Astrocyte of the spinal cord (primary cell): ENCODE measurements around the gene BARX2.
A peak's percentile ranks its signal among the peaks of the same experiment; 100 is the strongest.

Source experiments
- DNase-seq: peaks from one replicate; pipeline ENCODE4 v3.0.0; 2011; ENCODE audit warnings: low read depth, low spot score
- H3K4me3 ChIP-seq: 2 replicates; pipeline ENCODE4 v1.5.1; 2011; ENCODE audit warnings: low read depth, mild to moderate bottlenecking, low read length, moderate library complexity
- in situ Hi-C: cut with HindIII; loops from 2 replicates; pipeline ENCODE4 v1.10.0; 2017; ENCODE audit warnings: low sequenced_read_pairs
- TF ChIP-seq, protein P1 (sequence below): IDR thresholded peaks from 2 replicates; pipeline ENCODE4 v1.5.1; 2012; ENCODE audit warnings: low read depth, mild to moderate bottlenecking, low read length, inconsistent platforms

Gene BARX2

DNA sequence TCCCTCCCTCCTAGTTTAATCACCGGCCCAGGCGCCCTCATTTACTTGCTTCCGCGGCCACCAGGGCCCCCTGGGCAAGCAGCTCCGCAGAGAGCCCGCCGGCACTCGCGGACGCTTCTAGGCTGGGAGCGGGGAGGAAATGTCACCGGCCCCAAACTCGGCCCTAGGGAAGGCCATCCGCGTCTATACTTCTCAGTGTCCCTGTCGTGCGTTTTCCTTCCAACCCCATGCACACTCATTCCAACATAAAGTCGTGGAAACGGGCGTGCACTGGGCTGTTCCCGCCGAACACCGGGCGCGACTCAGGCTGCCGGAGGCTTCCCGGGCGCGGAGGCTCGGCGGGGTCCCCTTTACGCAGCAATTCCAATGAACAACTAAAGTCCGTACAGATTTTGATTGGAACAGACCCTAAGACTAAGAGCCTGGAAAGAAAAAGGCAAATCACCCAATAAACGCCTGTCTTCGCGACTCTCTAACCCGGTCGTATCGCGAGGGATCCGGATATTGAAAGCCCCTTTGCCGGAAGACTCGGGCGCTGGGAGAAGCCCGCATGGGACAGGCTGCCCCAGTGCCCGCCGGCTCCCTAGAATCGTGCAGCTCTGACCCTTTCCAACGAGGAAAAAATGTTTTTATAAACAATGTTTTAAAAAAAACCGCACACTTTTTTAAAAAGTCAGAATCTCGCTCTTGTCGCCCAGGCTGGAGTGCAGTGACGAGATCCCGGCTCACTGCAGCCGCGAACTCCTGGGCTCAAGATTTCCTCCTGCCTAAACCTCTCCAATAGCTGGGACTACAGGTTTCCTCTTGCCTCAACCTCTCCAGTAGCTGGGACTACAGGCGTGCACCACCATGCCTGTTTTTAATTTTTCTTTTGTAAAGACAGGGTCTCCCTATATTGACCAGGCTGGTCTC is 1.3 kb upstream of the BARX2 start:
- no peak for DNase-seq
- in situ Hi-C loops: no loop called here
- H3K4me3 ChIP-seq: no peak overlapping the region
- TF ChIP-seq, protein P1, sequence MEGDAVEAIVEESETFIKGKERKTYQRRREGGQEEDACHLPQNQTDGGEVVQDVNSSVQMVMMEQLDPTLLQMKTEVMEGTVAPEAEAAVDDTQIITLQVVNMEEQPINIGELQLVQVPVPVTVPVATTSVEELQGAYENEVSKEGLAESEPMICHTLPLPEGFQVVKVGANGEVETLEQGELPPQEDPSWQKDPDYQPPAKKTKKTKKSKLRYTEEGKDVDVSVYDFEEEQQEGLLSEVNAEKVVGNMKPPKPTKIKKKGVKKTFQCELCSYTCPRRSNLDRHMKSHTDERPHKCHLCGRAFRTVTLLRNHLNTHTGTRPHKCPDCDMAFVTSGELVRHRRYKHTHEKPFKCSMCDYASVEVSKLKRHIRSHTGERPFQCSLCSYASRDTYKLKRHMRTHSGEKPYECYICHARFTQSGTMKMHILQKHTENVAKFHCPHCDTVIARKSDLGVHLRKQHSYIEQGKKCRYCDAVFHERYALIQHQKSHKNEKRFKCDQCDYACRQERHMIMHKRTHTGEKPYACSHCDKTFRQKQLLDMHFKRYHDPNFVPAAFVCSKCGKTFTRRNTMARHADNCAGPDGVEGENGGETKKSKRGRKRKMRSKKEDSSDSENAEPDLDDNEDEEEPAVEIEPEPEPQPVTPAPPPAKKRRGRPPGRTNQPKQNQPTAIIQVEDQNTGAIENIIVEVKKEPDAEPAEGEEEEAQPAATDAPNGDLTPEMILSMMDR: no peak

DNA sequence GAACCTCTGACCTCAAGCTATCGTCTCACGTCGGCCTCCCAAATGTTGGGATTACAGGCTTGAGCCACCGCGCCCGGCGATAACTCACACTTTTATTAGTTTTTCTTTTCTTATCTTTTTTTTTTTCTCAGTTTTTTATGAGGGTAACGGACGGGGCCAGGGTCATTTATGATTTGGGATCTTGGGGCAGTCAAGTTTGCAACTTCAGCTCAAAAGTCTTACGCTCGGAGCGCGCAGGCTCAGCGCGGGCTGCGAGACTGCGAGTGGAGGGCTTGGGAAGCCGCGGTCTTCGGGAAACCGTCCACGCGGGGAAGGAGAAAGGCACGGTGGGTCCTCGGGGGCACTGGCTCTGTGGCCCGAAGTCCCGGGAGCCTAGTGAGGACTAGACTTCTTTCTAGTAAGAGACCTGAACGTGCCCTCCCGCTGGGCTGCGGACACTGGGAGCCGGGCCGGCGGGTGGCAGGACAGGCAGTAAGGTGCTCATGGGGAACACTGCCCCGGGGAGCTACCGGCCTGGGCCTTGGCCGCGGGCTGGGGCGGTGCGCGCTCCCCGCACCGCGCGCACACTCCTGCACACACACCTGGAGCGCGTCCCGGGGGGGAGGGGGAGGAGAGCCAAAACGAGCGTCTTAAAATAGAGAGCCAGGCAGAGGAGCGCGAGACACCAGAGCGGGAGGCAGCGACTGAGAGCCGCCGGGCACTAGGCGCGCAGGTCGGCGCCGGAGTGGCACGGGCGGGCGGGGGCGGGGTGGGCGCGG is 476 bp upstream of the BARX2 start:
- TF ChIP-seq, protein P1: no peak
- in situ Hi-C loops: no loop called here
- no peak overlapping the region for H3K4me3 ChIP-seq

DNA sequence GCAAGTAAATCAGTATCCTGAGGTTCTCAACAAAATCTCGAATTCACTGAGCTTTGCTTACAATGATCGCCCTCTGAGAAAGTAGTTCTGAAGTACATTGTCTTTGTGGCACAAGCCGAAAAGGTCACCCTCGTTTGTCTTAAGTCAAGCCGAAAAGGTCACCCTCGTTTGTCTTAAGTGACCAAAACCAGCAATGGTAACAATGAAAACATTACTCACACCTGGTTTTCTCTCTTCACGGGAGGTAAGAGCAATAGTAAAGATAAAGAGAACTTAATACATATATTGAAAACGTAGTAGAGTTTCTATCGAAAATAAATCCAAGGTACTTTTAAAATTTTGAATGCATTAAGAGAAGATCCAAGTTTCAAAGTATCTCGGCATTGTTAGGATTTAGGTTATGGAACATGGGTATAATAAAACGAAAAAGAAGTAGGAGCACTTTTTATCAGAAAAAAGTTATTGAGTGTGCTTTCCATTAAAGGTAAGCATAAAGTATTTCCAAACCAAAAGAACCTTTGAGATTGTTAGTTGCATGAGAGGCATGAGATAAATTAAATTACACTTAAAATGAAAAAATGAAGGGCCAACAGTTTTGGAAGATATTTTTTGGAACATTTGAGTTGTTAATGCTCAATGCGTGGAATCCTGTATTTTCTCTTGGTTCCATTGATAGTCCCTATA is 1.2 kb downstream of the BARX2 start:
- in situ Hi-C loops: no loop called here
- no peak overlapping the region for H3K4me3 ChIP-seq
- no peak for DNase-seq
- TF ChIP-seq, protein P1: no peak

More for the DNA sequence above, 476 bp upstream of the BARX2 start:
- DNase-seq: peak; percentile 25

GRCh38 chr11:129377739-129378138 is 2.1 kb downstream of the BARX2 start:
- H3K4me3 ChIP-seq: no peak overlapping the region
- TF ChIP-seq, protein P1: no peak
- DNase-seq: no peak
- in situ Hi-C loops: no loop called here

DNA sequence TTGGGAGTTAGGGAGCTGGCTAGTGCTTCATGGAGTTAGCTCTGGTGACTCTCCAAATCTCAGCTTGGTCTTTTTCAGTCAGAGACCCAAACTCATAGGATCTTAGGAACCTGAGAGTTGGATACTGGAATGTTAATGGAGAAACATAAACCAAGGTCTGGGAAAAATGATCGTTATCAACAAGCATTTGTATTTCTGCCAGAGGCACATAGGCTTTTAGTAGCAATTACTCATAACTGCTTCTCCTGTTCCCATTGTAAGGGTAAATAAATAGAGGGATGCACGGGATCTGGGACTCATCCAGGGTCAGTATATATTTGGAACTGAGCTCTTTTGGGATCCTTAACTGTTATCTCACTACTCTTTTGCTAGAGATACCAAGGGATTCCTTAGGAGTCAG is 4.8 kb downstream of the BARX2 start:
- DNase-seq: no peak
- H3K4me3 ChIP-seq: no peak overlapping the region
- TF ChIP-seq, protein P1: no peak
- in situ Hi-C loops: no loop called here

DNA sequence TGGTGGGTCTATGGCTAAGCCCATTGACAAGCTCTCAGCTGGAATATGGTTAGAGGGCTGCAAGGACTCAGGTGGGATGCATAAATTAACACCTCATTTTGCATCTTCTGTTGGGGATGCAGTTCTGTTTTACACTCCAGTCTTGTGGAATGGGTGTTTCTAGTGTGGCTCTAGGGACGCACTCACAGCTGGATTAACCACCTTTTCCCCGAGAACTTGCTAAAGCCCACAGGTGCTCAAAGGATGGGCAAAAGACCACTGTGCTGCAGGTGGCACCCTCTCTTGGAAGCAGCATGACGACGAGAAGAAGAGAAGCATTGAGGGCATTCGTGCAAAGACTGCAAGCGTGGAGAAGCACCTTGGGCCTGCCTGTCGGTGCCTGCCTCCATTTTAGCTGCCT is 6.9 kb downstream of the BARX2 start:
- no peak for DNase-seq
- TF ChIP-seq, protein P1: no peak
- H3K4me3 ChIP-seq: no peak overlapping the region
- in situ Hi-C loops: no loop called here
